HUDEP-2 (cell line): Measurements from ENCODE around the gene CIAO2A.

Source experiments
- DNase-seq, 76 experiments: peaks; one replicate each; lab custom pipeline; 2025; ENCODE audit not compliant: unreplicated experiment in 76 of 76; lab: John Stamatoyannopoulos, UW

Gene CIAO2A

DNA sequence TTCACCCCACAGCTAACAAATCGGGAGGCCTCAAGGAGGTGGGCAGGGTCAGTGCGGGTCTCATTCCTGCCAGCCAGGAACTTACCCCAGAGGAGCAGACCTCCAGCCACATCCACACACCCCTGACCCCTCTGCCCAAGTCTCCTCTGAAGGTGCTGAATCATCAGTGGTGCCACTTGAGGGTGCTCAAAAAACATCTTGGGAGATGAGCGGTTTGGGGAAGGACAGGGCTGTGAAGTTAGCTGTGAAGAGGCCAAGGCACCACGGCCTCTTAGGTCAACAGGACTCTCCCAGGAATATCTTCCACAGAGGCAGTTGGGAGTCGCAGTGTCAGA is 48.6 kb downstream of the CIAO2A start:
- DNase-seq: peak in 1 of 76 experiments; percentile 22

GRCh38 chr15:64044300-64045100 is 49.1 kb downstream of the CIAO2A start:
- DNase-seq: peak in 1 of 76 experiments; percentile 22

DNA sequence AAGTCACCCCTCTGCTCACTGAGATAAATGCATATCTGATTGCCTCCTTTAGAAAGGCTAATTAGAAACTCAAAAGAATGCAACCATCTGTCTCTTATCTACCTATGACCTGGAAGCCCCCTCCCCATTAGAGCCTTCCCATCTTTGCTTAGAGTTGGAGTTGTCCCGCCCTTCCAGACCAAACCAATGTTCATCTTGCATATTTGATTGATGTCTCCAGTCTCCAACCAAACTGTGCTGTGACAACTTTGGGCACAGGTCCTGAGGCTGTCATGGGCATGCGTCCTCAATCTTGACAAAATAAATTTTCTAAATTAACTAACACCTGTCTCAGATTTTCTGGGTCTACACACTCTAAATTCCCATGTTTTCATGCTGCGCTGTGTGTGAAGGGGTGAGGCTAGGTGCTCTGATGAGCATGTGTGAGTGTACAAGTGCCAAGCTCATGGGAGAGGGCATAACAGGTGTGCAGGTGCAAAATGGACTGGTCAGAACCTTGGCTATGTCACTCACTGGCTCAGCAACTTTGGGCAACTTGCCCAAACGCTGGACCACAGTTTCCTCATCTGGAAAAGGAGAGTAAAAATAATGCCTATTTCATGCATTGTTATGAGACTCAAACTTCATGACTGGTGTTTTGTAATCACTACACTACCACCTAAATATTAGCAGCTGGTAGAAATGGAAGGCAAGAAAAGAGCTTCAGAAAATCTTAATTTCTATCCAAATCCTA is 54.6 kb downstream of the CIAO2A start:
- DNase-seq: no peak

DNA sequence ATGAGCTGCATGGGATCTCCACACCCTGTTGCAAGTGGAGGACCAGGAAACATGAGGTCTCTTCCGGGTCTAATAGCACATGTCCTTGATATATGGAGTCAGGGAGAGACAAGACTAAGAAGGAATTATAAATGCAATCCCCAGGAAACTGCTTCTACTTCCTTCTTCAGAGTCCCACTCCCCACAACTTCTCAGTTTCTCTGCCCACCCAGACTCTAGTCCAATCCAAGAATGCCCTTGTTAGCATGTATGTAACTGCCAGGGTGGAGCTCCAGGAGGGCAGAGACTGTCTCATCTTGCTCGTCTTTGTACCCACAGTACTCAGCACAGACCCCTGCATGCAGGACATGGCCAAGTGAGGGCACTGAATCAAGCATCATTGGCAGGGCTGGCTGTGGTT is 55.7 kb downstream of the CIAO2A start:
- DNase-seq: no peak

- DNase-seq: no peak
Measured at GRCh38 chr15:64037116-64037515, 56.5 kb downstream of the CIAO2A start.

- no peak for DNase-seq
Measured at GRCh38 chr15:64035525-64035924, 58.1 kb downstream of the CIAO2A start.

GRCh38 chr15:64034519-64034918 is 59.1 kb downstream of the CIAO2A start:
- no peak for DNase-seq

DNA sequence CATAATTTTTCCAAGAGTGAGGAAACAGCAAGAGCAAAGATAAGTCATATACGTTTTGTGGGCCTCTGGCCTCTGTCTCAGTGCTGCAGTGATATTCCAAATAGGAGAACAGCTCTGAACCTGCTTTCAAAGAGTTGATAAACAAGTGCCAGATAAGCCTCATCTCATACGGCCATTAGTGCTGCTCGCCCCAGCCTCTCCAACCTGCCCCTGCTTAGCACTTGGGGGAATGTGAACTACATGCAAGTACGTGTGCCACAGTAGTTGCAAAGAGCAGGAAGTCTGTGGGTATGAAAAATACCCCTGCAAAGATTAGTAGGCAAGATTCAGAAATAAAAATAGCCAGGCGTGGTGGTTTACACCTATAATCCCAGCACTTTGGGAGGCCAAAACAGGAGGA is 61.3 kb downstream of the CIAO2A start:
- DNase-seq: no peak

DNA sequence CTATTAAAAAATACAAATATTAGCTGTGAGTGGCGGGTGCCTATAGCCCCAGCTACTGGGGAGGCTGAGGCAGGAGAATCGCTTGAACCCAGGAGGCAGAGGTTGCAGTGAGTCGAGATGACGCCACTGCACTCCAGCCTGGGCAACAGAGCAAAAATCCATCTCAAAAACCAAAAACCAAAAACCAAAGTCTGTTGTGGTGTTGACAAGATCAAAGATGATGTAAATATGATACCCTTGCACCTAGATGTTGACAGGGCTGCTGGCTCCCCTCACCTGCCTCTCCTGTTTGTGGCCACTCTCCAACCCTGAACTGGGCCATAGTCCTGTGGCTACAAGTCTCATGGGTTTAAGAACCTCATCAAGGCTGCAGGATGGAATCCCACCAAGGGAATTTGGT is 63.5 kb downstream of the CIAO2A start:
- DNase-seq: no peak

DNA sequence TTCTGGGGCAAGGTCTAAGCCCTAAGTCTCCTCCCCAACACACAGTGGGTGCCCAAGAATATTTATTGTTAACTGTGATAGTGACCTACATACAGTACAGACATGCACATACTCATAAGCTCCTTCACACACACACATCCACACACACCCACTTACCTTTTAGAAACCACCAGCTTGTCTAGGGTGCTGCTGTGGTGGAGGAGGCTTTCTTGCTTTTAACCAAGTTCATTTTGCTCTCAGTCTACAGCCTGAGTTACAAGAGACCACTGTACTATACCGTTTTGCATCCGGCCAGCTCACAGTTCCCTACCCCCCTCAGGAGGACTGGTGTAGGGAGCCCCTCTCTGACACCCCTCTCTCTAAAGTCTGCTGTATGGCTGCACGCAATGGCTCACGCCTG is 64.0 kb downstream of the CIAO2A start:
- no peak for DNase-seq

DNA sequence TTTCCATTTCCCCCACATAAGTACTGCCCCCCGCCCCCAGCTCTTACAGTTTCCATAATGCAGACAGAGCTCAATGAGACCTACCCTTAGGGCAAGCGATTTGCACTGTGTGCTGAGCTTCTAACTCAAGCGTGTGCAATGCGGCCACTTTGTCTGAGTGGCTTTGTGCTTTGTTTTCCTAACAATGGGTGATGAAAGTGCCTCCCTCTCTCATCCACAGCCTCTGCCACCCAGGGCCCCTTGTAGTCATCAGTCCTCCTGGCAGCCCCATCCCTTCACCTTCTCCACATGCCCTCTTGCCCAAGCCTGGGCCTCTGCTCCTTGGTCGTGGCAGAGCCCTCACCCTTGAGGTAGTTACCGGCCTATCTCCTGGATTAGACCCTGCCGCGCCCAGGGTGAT is 64.5 kb downstream of the CIAO2A start:
- DNase-seq: no peak

DNA sequence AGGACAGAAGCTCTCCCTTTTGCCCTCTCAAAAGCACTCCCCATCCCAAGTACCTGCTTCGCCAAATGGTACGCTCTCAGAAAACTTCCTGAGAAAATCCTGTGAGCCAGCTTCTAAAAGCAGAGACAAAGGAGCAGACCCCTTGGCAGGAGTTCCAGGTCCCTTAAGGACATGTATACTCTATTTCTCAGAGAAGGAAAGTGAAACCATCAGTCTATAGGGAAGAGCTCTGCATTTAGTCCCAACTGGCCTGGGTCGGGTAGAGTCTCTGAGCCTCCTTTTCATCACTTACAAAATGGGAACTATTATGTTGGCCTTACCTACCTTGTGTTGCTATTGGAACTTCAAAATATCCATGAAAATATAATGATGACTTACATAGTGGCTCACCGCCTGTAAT is 67.0 kb downstream of the CIAO2A start:
- no peak for DNase-seq

DNA sequence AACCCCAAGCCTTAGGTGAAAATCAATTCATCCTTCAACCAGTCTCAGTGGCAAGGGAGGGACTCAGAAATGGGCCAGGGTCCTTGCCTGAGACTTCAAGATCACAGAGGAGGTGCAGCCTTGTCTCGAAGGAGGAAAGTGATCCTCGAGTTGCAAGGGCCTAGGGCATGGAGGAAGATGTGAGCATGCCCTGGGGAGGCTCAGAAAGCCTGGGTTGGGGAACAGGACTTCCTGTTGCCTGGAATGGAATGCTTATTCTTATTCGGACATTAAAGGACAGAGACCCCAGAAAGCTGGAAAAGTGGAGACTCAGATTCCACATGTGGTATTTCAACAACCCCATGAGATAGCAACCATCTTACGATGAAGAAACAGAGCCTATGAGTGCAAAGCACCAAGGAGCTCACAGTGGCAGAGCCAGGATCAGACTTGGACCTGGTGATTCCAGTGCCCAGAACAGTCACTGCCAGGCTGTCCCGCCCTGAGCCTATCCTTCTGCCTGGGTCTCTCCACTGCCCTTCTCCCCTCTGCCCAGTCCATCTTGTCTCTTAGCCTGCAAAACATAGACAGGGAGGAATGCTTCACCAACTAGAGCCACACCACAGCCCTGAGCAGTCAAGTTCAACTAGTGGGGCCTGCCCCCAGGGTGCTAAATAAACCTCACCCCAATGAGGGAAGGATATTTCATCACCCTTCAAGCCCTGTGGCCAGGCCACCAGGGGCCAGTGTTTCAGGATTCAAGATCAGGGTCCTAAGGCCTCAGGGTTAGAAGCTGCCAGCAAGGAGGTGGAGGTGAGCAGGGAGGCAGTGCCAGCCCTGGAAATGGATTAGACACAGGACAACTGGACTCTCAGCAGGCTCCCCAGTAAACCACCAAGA is 69.2 kb downstream of the CIAO2A start:
- DNase-seq: no peak

DNA sequence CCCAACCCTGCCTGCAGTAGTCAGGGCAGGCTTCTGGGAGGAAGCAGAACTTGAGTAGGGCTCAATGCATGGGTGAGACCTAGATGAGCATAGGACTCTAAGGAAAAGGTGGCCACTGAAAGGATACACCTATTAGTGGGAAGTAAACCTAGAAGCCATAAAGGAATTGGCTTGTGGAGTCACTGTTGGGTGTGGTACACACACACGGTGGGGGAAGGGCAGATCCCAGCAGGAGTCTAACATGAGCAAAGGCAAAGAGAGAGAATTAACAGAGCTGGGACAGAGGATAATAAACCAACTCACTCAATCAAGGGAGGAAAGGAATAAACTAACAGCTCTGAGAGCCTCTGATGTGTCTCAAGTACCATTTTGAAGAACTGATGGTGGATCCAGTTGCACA is 70.4 kb downstream of the CIAO2A start:
- DNase-seq: no peak

DNA sequence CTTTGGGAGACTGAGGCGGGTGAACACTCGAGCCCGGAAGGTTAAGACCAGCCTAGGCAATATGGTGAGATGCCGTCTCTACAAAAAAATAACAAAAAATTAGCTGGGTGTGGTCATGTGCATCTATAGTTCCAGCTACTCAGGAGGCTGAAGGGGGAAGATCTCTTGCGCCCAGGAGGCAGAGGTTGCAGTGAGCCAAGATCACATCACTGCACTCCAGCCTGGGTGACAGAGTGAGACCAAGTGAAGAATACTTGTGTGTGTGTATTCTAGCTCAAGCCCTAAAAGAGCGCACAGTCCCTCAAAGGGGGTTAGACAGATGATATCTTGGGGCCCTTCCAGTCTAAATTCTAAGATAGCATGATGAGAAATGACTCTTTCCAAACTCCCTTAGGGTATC is 71.1 kb downstream of the CIAO2A start:
- no peak for DNase-seq
